GM12891 (cell line): ENCODE results near the gene TLE3.

Experiments
- POLR2A ChIP-seq: IDR thresholded peaks from 2 replicates; pipeline ENCODE4 v1.6.1; 2011; ENCODE audit warnings: low read depth, low read length, control low read depth
- POLR2AphosphoS5 ChIP-seq: IDR thresholded peaks from 2 replicates; pipeline ENCODE4 v1.6.1; 2011; ENCODE audit warnings: low read depth, low read length, control low read depth
- SPI1 ChIP-seq: IDR thresholded peaks from 2 replicates; pipeline ENCODE4 v1.6.1; 2011; ENCODE audit warnings: low read depth, low read length, control low read depth
- TAF1 ChIP-seq: IDR thresholded peaks from 2 replicates; pipeline ENCODE4 v1.6.1; 2011; ENCODE audit warnings: low read depth, low read length, control low read depth

- TF ChIP-seq POLR2AphosphoS5, result no peak
- TF ChIP-seq SPI1, result peak; percentile 58
- no peak for TF ChIP-seq TAF1
- TF ChIP-seq POLR2A, result no peak
These were observed 43.0 kb upstream of the TLE3 start for GRCh38 chr15:70140543-70141375.
